ENCODE data around the gene CGN.
A peak's percentile ranks its signal among the peaks of the same experiment; 100 is the strongest.

The CGN gene

GRCh38 chr1:151510957-151511635, at the start of gene CGN:
TSS of gene CGN (plus strand) at chr1:151511387. CDS start at chr1:151518520, 7,133 bp downstream.
- no peak for TF ChIP-seq CTCF (IDR thresholded peaks at IDR 0.05; ENCODE audit: low read depth, low read length)
- DNase-seq (ENCODE audit: extremely low read depth, low read depth): peak; percentile 14

- no peak for DNase-seq (ENCODE audit: extremely low read depth, low read depth)
- no peak for TF ChIP-seq CTCF (IDR thresholded peaks at IDR 0.05; ENCODE audit: low read depth, low read length)
These were observed 49.5 kb upstream of the CGN start for GRCh38 chr1:151461694-151462093.

- no peak for DNase-seq (ENCODE audit: extremely low read depth, low read depth)
- TF ChIP-seq CTCF (IDR thresholded peaks at IDR 0.05; ENCODE audit: low read depth, low read length): no peak
These were observed 46.2 kb upstream of the CGN start for GRCh38 chr1:151465026-151465425.

GRCh38 chr1:151472856-151473731, 38.1 kb upstream of the CGN start:
- DNase-seq (ENCODE audit: extremely low read depth, low read depth): no peak
- TF ChIP-seq CTCF (IDR thresholded peaks at IDR 0.05; ENCODE audit: low read depth, low read length): no peak

- no peak for TF ChIP-seq CTCF (IDR thresholded peaks at IDR 0.05; ENCODE audit: low read depth, low read length)
These were observed 36.4 kb upstream of the CGN start for GRCh38 chr1:151474745-151475144.

GRCh38 chr1:151475175-151475574, 36.0 kb upstream of the CGN start:
- no peak for DNase-seq (ENCODE audit: extremely low read depth, low read depth)
- TF ChIP-seq CTCF (IDR thresholded peaks at IDR 0.05; ENCODE audit: low read depth, low read length): no peak

More at GRCh38 chr1:151474745-151475144, 36.4 kb upstream of the CGN start:
- DNase-seq (ENCODE audit: extremely low read depth, low read depth): no peak

GRCh38 chr1:151476083-151476482, 35.1 kb upstream of the CGN start:
- DNase-seq (ENCODE audit: extremely low read depth, low read depth): no peak
- no peak for TF ChIP-seq CTCF (IDR thresholded peaks at IDR 0.05; ENCODE audit: low read depth, low read length)
